Right lung (tissue), 5 donors: ENCODE results near the gene PDIK1L. TPM values are rescaled to one million over a fixed set of nuclear protein-coding genes. Genes with fewer than 3 reads are reported as not detected.

ENCODE experiments used
- DNase-seq, 2 donors: peaks; one replicate each; pipeline ENCODE4 v3.0.0-alpha.2; 2013
- polyA plus RNA-seq, 5 donors: library from polyadenylated mRNA; unstranded; fragments of 120-200 nt; gene quantifications; one replicate each; pipeline versions ENCODE4 v1.2.1 to v1.2.3, GENCODE V29; 2013; ENCODE audit warnings: inconsistent platforms in 1 of 5, low replicate concordance in 1 of 5; ENCODE audit not compliant: insufficient read length in 5 of 5, insufficient read depth in 1 of 5

The PDIK1L gene
- polyA plus RNA-seq, 5 donors: 17.2 to 26.9 (median 24.0) TPM

DNA sequence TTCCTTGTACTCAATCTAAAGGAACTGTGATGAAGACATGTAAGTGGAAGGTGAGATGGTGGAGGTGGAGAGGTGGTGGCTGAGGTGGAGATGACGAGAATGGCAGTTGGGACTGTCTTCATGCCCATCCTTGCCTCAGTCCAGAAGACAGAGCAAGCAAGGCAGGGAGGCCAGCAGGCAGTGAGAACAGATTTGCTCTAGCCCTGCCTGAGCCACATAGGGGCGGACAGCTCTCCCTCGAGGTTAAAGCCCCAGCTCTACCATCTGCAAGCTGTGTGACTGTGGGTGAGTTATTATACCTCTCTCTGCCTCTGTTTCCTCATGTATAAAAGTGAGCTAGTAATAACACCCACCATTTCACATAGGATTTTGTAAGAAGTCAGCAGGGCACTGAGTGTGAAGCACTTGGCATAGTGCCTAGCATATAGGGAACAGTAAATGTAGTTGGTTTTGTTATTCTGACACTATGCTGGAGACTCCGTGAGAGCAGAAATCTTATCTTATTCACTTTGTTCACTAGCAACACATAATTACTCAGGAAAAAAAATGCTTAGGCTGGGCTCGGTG lies 42.4 kb downstream of the PDIK1L start:
- no peak for DNase-seq

DNA sequence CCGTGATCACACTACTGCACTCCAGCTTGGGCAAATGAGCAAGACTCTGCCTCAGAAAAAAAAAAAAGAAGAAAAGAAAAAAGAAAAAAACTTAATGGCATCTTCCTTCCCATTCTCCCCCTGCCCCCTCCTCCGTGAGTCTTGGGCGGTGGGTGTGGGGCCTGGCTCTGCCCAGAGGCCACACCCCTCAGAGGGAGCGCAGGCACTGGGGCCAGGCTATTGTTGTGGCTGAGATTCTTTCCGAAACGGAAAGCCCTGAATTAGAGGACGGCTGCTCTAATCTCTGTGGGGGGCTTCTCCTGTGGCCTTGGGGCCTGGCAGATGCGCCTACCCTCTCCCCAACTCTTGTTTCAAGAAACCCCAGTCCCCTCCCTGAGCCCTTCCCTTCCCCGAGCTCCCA lies 43.1 kb downstream of the PDIK1L start:
- DNase-seq: no peak

DNA sequence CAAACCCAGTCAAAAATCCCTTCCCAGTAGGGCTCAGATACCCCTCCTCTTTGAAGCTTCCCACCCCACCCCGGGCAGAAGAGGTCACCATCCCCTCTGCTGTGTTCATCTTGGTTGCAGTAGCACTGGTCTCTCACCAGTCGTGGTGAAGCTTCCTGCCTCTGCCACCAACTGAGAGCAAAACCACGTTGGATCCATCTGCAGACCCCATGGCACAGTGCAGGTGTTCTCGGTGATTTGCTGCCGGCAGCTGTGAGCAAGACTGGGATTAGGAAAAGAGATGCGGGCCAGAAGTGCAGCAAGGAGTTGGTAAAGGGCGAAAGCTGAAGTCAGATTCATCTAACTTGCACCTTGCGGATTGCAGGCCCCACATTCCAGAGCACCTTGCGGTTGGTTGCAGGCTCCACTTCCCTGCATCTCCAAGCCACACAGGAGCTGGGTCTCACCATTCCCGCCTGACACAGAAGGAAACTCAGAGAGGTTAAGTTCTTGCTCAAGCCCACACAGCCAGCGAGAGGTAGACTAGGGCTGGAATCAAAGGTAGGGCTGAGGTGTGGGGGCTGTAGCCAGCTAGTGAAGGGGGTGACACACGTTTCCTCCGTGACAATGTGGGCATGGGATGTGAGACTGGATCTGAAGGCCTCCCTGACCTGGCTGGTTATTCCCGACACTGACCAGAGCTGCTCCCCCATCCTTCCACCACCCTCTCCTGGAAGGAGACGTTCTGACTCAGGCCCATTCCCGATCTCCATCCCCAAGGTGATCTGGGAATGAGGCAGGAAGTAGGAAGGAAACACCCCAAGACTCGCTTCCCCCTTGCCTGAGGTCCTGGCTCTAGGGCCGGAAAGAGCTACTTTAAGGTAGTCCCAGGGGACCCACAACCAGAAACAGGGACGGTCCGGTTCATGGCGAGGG lies 44.0 kb downstream of the PDIK1L start:
- DNase-seq: no peak

- DNase-seq: no peak
These were observed 44.8 kb downstream of the PDIK1L start for GRCh38 chr1:26156285-26157038.

GRCh38 chr1:26158271-26158907 lies 46.8 kb downstream of the PDIK1L start:
- no peak for DNase-seq

DNA sequence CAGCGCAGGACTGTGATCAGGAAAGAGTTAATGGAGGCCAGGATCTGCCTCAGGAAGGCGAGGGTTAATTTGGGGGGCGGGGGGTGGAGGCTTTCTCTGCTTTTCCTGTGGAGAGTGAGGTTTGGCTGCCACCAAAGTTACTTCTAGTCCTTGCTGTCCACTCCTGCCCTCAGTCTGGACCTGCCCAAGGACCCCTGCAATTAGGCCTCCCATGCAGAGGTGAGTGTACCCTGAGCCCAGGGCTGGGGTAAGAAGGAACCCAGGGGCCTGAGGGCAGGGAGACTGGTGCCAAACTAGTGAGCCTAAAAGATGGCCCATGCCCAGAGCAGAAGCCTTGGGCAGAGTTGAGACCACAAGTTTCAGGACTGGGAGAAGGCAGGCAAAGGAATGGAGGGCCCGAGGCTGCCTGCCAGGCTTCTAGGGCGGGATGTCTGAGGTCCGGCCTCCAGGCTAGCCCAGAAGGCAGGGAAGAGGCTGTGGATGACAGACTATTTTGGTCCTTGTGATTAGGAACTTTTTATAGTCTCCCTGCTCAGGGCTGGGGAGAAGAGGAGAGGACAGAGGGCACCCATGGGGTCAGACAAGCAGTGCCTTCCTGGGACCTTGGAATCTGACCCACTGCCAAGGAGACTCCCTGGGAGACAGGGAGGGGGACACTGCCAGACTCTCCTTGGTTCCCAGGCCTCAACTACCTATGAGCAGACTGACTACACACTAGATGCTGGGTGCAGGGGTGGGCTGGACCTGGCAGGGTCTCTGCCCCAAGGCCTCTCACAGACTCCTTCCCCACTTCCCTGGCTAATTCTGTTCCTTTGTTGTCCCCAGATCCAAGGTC lies 47.5 kb downstream of the PDIK1L start, which contains the start of gene FAM110D:
FAM110D (plus strand) TSS at position 172 of the 835 bp plus-strand sequence. CDS start 2,213 bp downstream, outside the sequence.
- no peak for DNase-seq

GRCh38 chr1:26159743-26160039 lies 48.1 kb downstream of the PDIK1L start:
- DNase-seq: no peak

DNA sequence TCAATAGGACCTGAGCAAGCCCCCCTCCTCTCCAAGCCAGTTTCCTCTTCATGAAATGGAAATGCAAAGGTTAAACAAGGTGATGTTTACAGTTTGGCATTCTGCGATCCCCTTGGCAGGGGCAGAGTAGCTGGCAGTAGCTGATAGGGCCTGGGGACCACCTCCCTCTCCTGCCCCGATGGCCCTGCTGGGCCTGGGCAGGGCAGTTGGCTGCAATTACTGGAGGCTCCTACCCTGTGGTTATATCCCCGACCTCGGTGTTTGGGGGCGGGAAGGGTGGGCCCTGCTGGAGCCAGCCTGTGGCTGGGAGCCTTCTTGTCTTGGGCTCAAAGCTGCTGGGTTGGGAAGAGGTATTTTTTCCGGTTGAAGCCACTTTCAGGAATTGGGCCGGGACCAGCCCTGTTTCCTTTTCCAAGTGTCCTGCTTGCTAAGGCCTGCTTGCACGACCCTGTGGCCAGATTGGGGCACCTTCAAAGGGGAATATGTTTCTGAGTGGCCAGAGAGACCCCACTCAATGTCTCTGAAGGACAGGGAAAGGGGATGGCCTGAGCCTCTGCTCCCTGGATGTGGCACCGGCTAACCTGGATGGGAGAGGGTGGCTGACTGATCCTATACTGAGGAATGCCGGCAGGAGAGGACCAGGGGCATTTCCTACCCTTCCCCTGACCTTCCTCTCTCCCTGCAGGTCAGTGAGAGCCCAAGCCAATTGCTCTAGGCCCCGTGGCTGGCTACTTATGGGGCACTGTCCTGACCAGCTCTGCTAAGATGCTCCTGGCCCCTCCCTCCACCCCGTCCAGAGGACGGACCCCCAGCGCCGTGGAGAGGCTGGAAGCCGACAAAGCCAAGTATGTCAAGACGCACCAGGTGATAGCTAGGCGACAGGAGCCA lies 49.1 kb downstream of the PDIK1L start:
- no peak for DNase-seq

- peak; percentile 45 to 58 for DNase-seq
These were observed 50.0 kb downstream of the PDIK1L start for GRCh38 chr1:26161415-26162219.

GRCh38 chr1:26162220-26162709 lies 50.6 kb downstream of the PDIK1L start:
- no peak for DNase-seq

GRCh38 chr1:26163684-26164035 lies 52.0 kb downstream of the PDIK1L start:
- DNase-seq: no peak

DNA sequence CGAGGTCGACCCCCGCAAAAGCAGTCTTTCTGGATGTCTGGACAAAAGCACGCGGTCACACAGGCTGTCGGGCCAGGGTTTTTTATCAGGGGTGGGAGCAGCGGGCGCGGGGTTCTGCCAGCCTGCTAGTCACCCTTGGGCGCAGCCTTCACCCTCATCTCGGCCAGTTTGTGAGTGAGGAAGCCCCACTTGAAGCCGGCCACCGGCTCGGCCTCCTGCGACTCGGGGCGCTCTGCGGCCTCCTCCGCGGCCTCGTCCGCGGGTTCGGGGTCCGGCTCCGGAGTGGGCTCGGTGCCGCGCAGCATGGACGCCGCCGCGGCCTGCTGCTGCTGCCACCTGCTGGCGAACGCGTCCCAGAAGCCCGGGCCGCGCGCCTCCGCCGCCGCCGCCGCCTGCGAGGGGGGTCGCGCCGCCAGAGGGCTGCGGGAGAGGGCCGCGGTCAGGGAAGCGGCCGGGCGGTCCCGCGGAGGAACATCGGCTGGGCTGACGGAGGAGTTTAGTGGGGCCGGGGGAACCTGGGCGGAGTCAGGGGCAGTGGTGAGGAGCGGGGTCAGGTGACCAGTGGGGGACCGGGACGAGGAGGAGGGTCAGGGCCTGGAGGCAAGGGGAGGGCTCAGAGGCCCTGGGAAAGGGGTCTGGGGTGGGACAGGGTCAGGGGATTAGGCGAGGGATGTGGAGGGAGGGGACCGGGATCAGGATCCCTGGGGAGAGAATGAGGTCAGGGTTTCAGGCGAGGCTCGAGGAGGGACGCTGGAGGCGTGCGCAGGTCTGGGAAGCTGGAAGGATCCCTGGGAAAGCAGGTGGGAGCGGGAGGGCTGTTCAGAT lies 52.6 kb downstream of the PDIK1L start:
- peak in 1 of 2 donors; percentile 42 for DNase-seq

- DNase-seq: no peak
These were observed 53.5 kb downstream of the PDIK1L start for GRCh38 chr1:26164861-26165842.

DNA sequence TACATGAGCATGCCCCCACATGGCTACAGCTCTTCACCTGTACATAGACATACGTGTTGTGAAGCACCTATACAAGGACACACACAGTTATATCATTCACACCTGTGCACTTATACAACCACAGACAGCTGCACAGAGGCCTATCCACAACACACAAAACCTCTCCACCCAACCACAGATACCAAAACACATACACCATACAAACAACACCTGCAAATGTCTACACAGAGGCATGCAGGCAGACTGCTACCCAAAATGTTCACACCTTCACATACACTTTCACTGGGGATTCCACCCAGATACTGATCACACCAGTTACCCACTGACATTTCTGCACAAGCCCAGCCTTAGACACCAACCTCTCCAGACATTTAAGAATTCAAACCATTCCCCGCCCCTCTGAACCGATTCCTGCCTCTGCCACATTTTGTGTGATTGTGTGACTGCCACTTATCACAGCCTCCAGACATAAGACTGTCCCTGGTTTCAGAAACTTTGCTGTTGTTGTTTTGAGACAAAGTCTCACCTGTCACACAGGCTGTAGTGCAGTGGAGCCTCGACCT lies 55.2 kb downstream of the PDIK1L start:
- DNase-seq: no peak

DNA sequence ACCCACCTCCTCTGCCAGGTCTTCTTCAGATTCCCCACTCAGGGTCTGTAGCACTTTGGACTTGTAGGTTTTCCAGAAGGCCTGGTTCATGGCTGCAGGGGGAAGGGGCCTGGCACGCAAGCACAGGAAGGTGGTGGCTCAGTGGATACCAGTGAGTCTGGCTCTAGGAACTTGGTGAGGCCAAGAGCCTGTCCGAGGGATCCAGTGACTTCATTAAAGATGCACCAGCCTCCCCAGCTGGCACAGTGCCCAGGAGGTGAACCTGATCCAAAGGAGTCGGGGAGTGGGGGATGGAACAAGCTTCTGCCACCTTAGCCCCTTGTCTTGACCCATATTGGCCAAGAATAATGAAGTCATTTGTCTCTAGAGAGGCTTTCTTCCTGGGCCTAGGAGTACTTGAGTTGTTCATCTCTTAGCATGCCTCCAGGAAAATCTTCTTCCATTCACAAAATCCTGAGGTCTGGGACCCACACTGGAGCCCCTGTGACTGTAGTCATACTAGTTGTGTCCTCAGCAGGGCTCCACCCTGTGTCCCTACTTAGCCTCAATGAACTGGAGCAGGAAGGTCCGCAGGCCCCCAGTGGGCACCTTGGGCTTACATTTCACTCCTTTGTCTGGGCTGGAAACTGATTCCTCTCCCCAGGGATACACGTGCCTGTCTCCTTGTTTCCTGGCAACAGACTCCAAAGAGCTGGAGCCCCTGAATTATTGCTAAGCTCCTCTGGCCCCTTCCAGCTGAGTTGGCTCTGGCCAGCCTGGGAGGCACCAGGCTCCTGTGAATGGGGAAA lies 57.0 kb downstream of the PDIK1L start, which contains the start of gene C1orf232:
C1orf232 (minus strand) TSS at position 554 of the 788 bp plus-strand sequence; CDS start at position 90, 464 bp downstream.
- DNase-seq: no peak

GRCh38 chr1:26169198-26169554 lies 57.6 kb downstream of the PDIK1L start:
- no peak for DNase-seq
